GM18498 (cell line): ENCODE measurements around the gene NR4A1.

Source experiments
- ATAC-seq: cut with Tn5 transposase; IDR thresholded peaks from one replicate; pipeline ENCODE4 v1.9.1; 2021; ENCODE audit warnings: mild to moderate bottlenecking, moderate library complexity; ENCODE audit not compliant: unreplicated experiment

NR4A1 gene

GRCh38 chr12:52018433-52019112, 32.7 kb upstream of the NR4A1 start:
- no peak for ATAC-seq

DNA sequence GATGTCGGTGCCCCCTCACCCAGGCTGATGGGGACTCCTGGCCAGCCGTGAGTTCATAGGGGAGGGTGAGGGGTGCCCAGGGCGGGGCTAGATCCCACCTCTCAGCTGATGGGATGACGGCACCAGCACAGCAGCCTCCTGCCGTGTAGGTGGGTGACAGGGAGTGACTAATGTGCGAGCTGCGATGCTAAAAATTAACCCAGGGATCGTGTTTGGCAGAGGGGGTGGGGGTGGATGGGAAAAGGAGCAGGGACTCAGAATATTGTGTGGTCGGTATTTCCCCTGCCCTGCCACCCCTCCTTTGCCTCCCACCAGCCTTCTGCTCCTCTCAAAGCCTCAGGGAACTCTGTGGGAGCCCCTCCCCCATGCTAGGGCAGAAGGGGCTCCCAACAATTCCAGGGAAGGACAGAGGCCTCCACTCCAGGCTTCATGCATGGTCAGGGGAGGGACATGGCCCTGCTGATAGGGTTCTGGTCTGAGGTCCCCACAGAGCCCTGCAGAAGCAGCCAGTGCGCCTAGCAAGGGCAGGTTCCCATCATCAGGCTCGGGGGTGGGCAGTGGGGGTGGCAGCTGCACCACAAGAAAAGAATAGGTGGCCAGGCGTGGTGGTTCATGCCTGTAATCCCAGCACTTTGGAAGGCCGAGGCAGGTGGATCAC, 32.0 kb upstream of the NR4A1 start:
- ATAC-seq = no peak

DNA sequence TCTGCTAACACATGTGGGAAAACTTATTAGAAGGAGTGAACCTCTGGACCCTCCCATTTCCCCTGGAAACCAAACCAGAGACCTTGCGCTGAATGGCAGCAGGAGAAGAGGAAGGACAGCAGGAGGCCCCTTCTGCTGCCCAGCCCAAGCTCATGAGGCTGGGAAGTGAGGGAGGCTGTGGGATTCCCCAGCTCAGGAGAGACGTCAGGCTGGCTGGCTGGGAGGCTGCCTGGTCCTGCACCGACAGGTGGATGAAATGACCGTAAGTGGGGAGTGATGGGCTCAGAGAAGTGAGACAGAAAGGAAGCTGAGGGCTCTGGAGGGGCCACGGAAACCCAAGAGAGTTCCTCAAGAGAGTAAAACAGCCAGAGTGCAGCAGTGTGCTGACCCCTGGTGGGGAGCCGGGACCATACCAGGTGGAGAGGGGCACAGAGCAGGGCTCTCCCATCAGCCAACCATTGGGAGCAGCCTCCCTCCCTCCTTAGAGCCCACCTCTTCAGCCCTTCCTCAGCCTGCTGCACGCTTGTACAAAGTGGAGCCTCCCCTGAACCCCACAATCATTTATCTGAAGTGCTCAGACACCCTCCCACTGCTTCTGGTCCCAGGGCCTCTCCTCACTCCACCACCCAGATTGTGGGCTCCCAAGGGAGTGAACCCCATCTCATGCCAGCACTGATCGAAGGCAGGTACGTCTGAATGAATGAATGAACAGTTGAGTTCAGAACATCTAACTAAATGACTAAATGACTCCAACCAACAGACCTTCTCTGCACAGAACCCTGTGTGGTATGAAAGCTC, 30.5 kb upstream of the NR4A1 start:
- ATAC-seq = peak; percentile 40

DNA sequence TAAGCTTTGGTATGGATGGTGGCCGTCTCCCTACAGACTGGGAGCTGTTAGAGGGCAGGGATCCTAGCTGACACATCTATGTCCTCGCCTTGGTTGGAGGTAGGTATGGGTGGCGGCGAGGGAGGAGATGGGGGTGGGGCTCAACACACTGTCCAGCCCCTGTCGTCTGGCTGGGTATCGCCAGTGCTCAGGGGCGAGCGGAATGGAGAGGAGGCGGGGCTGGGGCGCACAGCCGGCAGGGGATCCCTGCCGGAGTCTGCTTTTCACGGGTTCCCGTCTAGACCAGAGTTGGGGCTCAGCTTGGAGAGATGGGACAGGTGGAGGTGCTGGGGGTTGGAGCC, 28.4 kb upstream of the NR4A1 start:
- no peak for ATAC-seq

- no peak for ATAC-seq
Measured at GRCh38 chr12:52023182-52023975, 27.9 kb upstream of the NR4A1 start.

GRCh38 chr12:52023976-52024688, 27.1 kb upstream of the NR4A1 start:
- no peak for ATAC-seq

DNA sequence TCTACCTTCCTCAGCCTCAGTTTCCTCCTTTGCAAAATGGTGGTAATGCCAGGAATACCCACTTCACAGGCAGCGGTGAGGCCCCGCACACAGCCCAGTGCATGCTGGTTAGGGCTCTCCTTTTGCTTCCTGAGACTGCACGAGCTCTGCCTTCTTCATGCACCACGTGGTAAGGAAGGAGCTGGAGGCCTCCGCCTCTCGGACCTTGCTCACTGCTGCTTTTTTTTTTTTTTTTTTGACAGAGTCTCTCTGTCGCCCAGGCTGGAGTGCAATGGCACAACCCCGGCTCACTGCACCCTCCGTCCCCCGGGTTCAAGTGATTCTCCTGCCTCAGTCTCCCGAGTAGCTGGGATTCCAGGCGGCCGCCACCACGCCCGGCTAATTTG, 26.4 kb upstream of the NR4A1 start:
- no peak for ATAC-seq

DNA sequence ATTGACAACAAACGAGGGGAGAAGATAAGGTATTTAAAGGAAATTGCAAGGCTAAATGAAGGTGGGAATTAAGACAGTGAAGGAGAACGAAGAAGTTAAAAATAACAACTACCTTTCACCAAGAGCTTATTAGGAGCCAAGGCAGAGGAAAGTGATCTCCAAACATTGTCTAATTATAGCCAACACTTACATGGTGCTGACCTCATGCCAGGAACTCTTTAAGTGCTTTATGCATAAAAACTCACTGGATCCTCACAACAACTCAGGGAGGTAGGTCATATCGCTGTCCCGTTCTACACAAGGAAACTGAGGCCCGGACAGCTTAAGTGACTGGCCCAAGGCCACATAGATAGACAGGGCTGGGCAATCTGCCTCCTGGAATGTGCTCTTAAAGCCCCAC, 25.0 kb upstream of the NR4A1 start:
- no peak for ATAC-seq

- no peak for ATAC-seq
Measured at GRCh38 chr12:52027085-52027843, 24.0 kb upstream of the NR4A1 start.

GRCh38 chr12:52029685-52030084, 21.6 kb upstream of the NR4A1 start:
- ATAC-seq = no peak

GRCh38 chr12:52032446-52032803, 18.8 kb upstream of the NR4A1 start:
- ATAC-seq = no peak

DNA sequence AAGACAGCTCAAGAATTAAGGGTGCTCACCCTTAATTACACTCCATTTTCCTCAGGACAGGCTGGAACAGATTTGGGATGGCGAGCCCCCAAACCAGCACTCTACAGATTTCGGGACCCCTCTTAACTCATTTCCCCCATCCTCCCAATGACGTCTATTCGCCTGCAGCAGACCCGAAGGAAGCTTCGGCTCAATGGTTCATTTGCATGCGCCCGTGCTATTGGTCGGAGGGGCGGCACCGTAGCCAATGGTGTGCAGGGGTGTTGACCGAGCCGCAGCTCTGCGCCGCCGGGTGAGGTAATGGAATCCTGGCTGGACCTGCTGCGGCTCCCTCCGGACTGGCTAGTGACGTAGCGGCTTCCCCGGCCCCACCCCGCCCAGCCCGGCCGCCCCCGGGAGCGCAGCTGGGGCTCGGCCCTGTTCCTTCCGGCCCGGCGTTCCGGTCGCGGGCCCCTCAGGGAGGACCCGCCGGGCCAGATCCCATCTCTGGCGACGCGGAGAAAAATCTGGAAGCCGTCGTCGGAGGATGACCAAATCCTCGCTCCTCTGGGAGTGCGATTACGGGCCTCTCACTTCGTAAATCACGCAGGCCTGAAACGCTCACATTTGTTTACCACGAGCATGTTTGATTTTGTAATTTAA, 18.3 kb upstream of the NR4A1 start:
- peak; percentile 97 for ATAC-seq

- ATAC-seq = no peak
Measured at GRCh38 chr12:52033446-52034140, 17.6 kb upstream of the NR4A1 start.

GRCh38 chr12:52035190-52035589, 16.1 kb upstream of the NR4A1 start:
- ATAC-seq = no peak

- ATAC-seq = no peak
Measured at GRCh38 chr12:52035926-52036325, 15.3 kb upstream of the NR4A1 start.

GRCh38 chr12:52036587-52037171, 14.6 kb upstream of the NR4A1 start:
- peak; percentile 42 for ATAC-seq

DNA sequence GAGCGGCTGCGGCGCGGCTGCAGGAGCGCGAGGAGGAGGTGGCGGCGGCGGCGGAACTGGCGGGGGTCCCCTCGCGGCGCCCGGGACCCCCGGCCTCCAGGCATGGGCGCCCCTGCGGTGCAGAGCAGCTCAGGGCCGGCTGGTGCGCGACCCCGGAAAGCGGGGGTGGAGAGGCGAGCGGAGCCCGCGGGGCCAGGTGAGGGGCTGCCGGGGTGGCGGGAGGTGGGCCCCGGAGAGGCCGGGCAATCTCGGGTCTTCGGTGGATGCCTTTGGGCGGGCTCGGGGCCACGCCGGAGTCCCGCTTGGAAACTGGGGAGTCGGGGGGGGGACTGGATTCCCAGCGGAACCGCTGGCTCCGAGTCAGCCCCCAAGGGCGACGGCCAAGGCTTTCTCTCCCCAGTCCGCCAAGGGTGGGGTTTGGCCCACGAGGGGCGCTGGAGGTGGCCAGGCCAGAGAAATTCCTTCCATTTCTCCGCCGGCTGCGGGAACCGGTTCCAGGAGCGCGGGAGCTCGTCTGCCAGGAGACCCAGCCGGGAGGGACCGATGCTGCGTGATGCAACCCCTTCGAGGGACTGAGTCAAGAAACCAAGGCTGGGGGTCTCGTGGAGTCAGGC, 13.9 kb upstream of the NR4A1 start:
- ATAC-seq = no peak

DNA sequence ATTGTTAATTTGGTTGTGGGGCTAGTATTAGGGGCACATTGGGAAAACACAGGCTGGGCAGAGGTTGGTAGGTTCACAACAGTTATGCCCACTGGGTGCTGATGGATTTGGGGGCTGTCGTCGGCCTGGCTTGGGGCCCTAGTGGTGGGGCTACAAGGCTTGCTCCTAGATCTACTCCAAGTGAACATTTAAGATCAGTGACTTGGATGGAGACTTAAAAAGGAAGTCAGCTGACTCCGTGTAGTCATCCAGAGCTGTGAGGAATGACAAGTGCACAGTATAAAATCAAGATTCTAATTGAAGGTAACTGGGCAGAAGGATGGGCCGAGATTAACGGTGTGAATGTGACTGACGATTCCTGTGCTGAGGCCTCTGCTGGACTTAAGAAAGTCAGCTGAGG, 12.8 kb upstream of the NR4A1 start:
- ATAC-seq = no peak
